RWPE2 (cell line): ENCODE results near the gene C9orf153.
"Not testable (repeated sequence)": the region's sequence is repeated elsewhere in the genome, so short reads cannot be mapped to it uniquely, and the experiment has no call there.

Experiments
- ATAC-seq: fragments of 200-7000 bp; cut with Tn5 transposase; 3 replicates; pipeline ENCODE4 v1.9.1; 2021; ENCODE audit warnings: low read depth
- DNase-seq: peaks from one replicate; pipeline ENCODE4 v3.0.0-alpha.2; 2020; ENCODE audit warnings: low spot score
- H3K27ac ChIP-seq: fragments of 450-650 bp; 2 replicates; pipeline ENCODE4 v1.5.1; 2017; ENCODE audit warnings: mild to moderate bottlenecking; ENCODE audit not compliant: poor library complexity, severe bottlenecking
- H3K27me3 ChIP-seq: fragments of 250-450 bp; sonication (Bioruptor Pico); 2 replicates; pipeline ENCODE4 v1.5.1; 2021; ENCODE audit warnings: mild to moderate bottlenecking, moderate library complexity; ENCODE audit not compliant: insufficient read depth, poor library complexity, severe bottlenecking
- H3K36me3 ChIP-seq: fragments of 250-450 bp; sonication (Bioruptor Pico); 2 replicates; pipeline ENCODE4 v1.5.1; 2020; ENCODE audit warnings: low read depth, mild to moderate bottlenecking, moderate library complexity
- H3K4me1 ChIP-seq: fragments of 250-450 bp; sonication (Bioruptor Pico); 2 replicates; pipeline ENCODE4 v1.5.1; 2021; ENCODE audit warnings: mild to moderate bottlenecking, moderate library complexity; ENCODE audit not compliant: insufficient read depth, poor library complexity, severe bottlenecking
- H3K4me3 ChIP-seq: fragments of 250-450 bp; sonication (Bioruptor Pico); 2 replicates; pipeline ENCODE4 v1.5.1; 2021; ENCODE audit warnings: mild to moderate bottlenecking, moderate library complexity; ENCODE audit not compliant: severe bottlenecking
- H3K9me3 ChIP-seq: fragments of 250-450 bp; sonication (Bioruptor Pico); 2 replicates; pipeline ENCODE4 v1.5.1; 2021; ENCODE audit warnings: mild to moderate bottlenecking, moderate library complexity; ENCODE audit not compliant: severe bottlenecking
- CTCF ChIP-seq: fragments of 450-650 bp; IDR thresholded peaks from one replicate; pipeline ENCODE4 v1.5.1; 2017; ENCODE audit warnings: mild to moderate bottlenecking, moderate library complexity; ENCODE audit not compliant: poor library complexity, severe bottlenecking

Gene C9orf153

GRCh38 chr9:86300701-86301100, 41.2 kb upstream of the C9orf153 start:
- ATAC-seq (no peak), DNase-seq (no peak)
- H3K4me1 ChIP-seq: peaks cover 12% of the 10 kb centered on the region
- no peak for TF ChIP-seq CTCF
- H3K4me3 ChIP-seq: no peak overlapping the region
- peaks cover 97% of the 10 kb centered on the region for H3K36me3 ChIP-seq
- H3K27me3 ChIP-seq: no peaks in the 10 kb centered on the region
- no peak overlapping the region for H3K27ac ChIP-seq
- no peaks in the 10 kb centered on the region for H3K9me3 ChIP-seq

DNA sequence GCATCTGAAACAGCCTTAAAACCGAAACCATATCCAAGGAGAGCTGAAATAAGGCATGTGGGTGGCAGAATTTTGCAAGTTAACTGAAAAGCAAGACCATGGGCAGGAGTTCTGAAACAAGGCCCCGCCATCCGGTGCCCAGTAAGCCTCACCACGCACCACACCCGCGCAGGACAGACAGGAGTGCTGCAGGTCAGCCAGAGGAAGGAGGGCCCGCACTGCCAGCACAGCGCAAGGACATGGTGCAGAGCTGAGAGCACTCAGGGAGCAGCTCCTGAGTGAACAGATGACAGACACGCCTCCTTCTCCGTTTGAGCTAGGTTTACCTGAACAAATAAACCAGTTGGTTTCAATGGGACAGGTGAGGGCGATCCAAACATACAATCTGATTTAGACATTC, 39.4 kb upstream of the C9orf153 start:
- H3K4me3 ChIP-seq: no peak overlapping the region
- TF ChIP-seq CTCF: no peak
- H3K9me3 ChIP-seq: no peaks in the 10 kb centered on the region
- ATAC-seq: no peak
- peaks cover 94% of the 10 kb centered on the region for H3K36me3 ChIP-seq
- H3K27me3 ChIP-seq: no peaks in the 10 kb centered on the region
- H3K27ac ChIP-seq: no peak overlapping the region
- DNase-seq: no peak
- peaks cover 9% of the 10 kb centered on the region for H3K4me1 ChIP-seq

GRCh38 chr9:86290341-86290740, 30.9 kb upstream of the C9orf153 start:
- not testable (repeated sequence) for H3K27me3 ChIP-seq, H3K9me3 ChIP-seq, H3K4me3 ChIP-seq, H3K27ac ChIP-seq, ATAC-seq, DNase-seq, H3K4me1 ChIP-seq
- peaks cover 26% of the 10 kb centered on the region for H3K36me3 ChIP-seq

DNA sequence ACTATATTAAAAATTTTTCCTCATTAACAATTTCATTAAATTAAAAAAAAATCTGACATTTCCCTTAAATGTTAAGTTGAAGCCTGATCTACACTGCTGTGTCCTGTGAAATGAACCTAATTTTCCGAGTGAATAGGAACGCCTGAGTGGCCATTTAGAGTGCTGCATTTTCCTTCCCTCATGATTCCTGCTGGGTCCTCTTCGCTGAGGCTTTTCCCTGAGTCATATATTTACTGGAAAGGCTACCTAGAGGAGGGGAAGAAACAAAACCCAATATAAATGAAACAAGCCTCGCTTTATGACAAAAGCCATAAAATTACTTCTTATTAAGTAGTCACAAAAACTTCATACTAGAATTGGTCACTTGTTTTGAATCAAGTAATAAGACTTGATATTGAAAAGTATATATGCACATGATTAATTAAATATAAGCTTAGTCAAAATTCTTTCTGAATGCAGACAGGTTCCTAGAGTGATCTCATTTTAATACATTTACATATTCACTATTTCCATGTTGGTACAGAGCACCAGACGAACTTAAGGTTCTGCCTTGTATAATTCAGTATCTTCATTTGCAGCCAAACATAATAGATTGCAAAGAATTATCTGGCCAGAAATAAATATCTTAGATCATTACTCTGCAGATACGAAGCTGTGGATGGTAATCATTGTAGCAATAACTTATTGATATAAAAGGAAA, 29.2 kb upstream of the C9orf153 start:
- no peak for TF ChIP-seq CTCF
- Histone ChIP-seq H3K9me3 (no peaks in the 10 kb centered on the region), H3K36me3 (peaks cover 13% of the 10 kb centered on the region), H3K4me3 (no peak overlapping the region), H3K4me1 (no peaks in the 10 kb centered on the region), H3K27me3 (no peaks in the 10 kb centered on the region), H3K27ac (no peak overlapping the region)
- no peak for ATAC-seq
- no peak for DNase-seq

- Histone ChIP-seq H3K27me3 (no peaks in the 10 kb centered on the region), H3K4me3 (no peak overlapping the region), H3K9me3 (no peaks in the 10 kb centered on the region), H3K4me1 (no peaks in the 10 kb centered on the region), H3K27ac (no peak overlapping the region), H3K36me3 (peaks cover 13% of the 10 kb centered on the region)
- TF ChIP-seq CTCF: peak; percentile 12
- no peak for DNase-seq
- no peak for ATAC-seq
Measured at GRCh38 chr9:86287013-86287412, 27.6 kb upstream of the C9orf153 start.
